HCT116 (cell line): ENCODE measurements around the gene ARL4C. TPM values are rescaled to one million over a fixed set of nuclear protein-coding genes. Genes with fewer than 3 reads are reported as not detected.

Experiments
- ATAC-seq: fragments of 200-7000 bp; cut with Tn5 transposase; 2 replicates; pipeline ENCODE4 v1.9.1; 2020; ENCODE audit warnings: mild to moderate bottlenecking, moderate library complexity
- BruUV-seq: library from RNA; stranded (reverse); fragments of 400-500 nt; replicated peaks from 2 replicates; lab custom pipeline; 2021; lab: Mats Ljungman, UMichigan
- CTCF ChIA-PET: fragments of 300-600 bp; sonication (Branson Sonifier 250); formaldehyde crosslinking; loops from one replicate; lab custom pipeline; 2021; ENCODE audit warnings: antibody characterized with exemption; lab: Charles Lee
- POLR2A ChIA-PET: fragments of 300-600, 350-600 bp; sonication (Branson Sonifier 250); formaldehyde crosslinking; loops from one replicate; lab custom pipeline; 2021; ENCODE audit warnings: antibody characterized with exemption; lab: Charles Lee
- RAD21 ChIA-PET, 2 experiments: fragments of 300-600 bp; sonication (Branson Sonifier 250); formaldehyde crosslinking; loops; one replicate each; lab custom pipeline; 2023; ENCODE audit warnings: low total read pairs in 2 of 2; ENCODE audit not compliant: uncharacterized antibody in 2 of 2, unreplicated experiment in 2 of 2, low non-redundant PET in 1 of 2; lab: Charles Lee
- DNase-seq: peaks from one replicate; pipeline ENCODE4 v3.0.0-alpha.2; 2010; ENCODE audit warnings: low read depth, low spot score
- H2AFZ ChIP-seq: fragments of 200-600 bp; shearing (Covaris generic), sonication (generic); 2 replicates; pipeline ENCODE4 v1.6.1; 2017; ENCODE audit warnings: low read depth, mixed run types, mixed read lengths, antibody characterized with exemption, low read length; ENCODE audit not compliant: poor library complexity, severe bottlenecking
- H3K27ac ChIP-seq: 2 replicates; pipeline ENCODE4 v1.5.1; 2012; ENCODE audit warnings: low read depth, low read length
- H3K27me3 ChIP-seq: fragments of 200-600 bp; sonication (generic); 2 replicates; pipeline ENCODE4 v1.6.1; 2016; ENCODE audit warnings: mixed run types, low read length, mixed read lengths; ENCODE audit not compliant: insufficient read depth
- H3K36me3 ChIP-seq, 2 experiments: fragments of 200-500 bp in 1 of 2; fragments of 200-600 bp in 1 of 2; sonication (Bioruptor generic) in 1 of 2; sonication (generic) in 1 of 2; 2 replicates each; pipeline versions ENCODE4 v1.5.1 to v1.6.1; 2014 to 2016; ENCODE audit warnings: low read length in 2 of 2, inconsistent platforms in 1 of 2, mixed read lengths in 1 of 2, mixed run types in 1 of 2; ENCODE audit not compliant: insufficient read depth in 2 of 2, control insufficient read depth in 1 of 2
- H3K4me1 ChIP-seq, 2 experiments: fragments of 200-600 bp in 1 of 2; sonication (generic) in 1 of 2; 2 replicates each; pipeline versions ENCODE4 v1.5.1 to v1.6.1; 2012 to 2017; ENCODE audit warnings: low read length in 2 of 2, inconsistent platforms in 1 of 2, mild to moderate bottlenecking in 1 of 2, mixed read lengths in 1 of 2, mixed run types in 1 of 2, moderate library complexity in 1 of 2; ENCODE audit not compliant: insufficient read depth in 2 of 2, control insufficient read depth in 1 of 2
- H3K4me2 ChIP-seq: fragments of 200-600 bp; sonication (generic); 2 replicates; pipeline ENCODE4 v1.6.1; 2017; ENCODE audit warnings: mixed run types, low read length, mixed read lengths
- H3K4me3 ChIP-seq, 2 experiments: fragments of 200-600 bp in 1 of 2; sonication (generic) in 1 of 2; replicated peaks in 1 of 2; 2 replicates each; pipeline ENCODE4 v1.5.1; 2011 to 2016; ENCODE audit warnings: low read length in 2 of 2, control low read depth in 1 of 2, low read depth in 1 of 2, mild to moderate bottlenecking in 1 of 2, mixed read lengths in 1 of 2, mixed run types in 1 of 2
- H3K79me2 ChIP-seq: fragments of 200-600 bp; sonication (generic); 2 replicates; pipeline ENCODE4 v1.6.1; 2017; ENCODE audit warnings: mild to moderate bottlenecking, mixed run types, low read length, moderate library complexity, mixed read lengths; ENCODE audit not compliant: insufficient read depth
- H3K9ac ChIP-seq: fragments of 200-600 bp; sonication (generic); 2 replicates; pipeline ENCODE4 v1.6.1; 2016; ENCODE audit warnings: low read length, mixed read lengths
- H3K9me2 ChIP-seq: fragments of 200-600 bp; sonication (generic), shearing (Covaris generic); 2 replicates; pipeline ENCODE4 v1.6.1; 2017; ENCODE audit warnings: mixed run types, mild to moderate bottlenecking, moderate library complexity; ENCODE audit not compliant: insufficient read depth
- H3K9me3 ChIP-seq, 2 experiments: fragments of 200-500 bp in 1 of 2; fragments of 200-600 bp in 1 of 2; sonication (Bioruptor generic) in 1 of 2; sonication (generic) in 1 of 2; 2 replicates each; pipeline ENCODE4 v1.6.1; 2014 to 2017; ENCODE audit warnings: low read length in 2 of 2, mixed read lengths in 2 of 2, inconsistent platforms in 1 of 2, low read depth in 1 of 2, mild to moderate bottlenecking in 1 of 2, mixed run types in 1 of 2, moderate library complexity in 1 of 2; ENCODE audit not compliant: control insufficient read depth in 1 of 2, insufficient read depth in 1 of 2
- H4K20me1 ChIP-seq: fragments of 200-600 bp; sonication (generic), shearing (Covaris generic); 2 replicates; pipeline ENCODE4 v1.6.1; 2017; ENCODE audit warnings: mixed run types, mild to moderate bottlenecking, moderate library complexity; ENCODE audit not compliant: insufficient read depth
- CEBPB ChIP-seq: IDR thresholded peaks from 2 replicates; pipeline ENCODE4 v1.6.1; 2012; ENCODE audit warnings: low read depth
- EGR1 ChIP-seq: IDR thresholded peaks from 2 replicates; pipeline ENCODE4 v1.6.1; 2012; ENCODE audit warnings: low read depth
- ELF1 ChIP-seq: IDR thresholded peaks from 2 replicates; pipeline ENCODE4 v1.6.1; 2012; ENCODE audit warnings: low read depth, borderline replicate concordance
- EZH2 ChIP-seq: fragments of 200-600 bp; sonication (generic); IDR thresholded peaks from 2 replicates; pipeline ENCODE4 v1.6.1; 2017; ENCODE audit warnings: antibody characterized with exemption, mixed run types
- JUND ChIP-seq: IDR thresholded peaks from 2 replicates; pipeline ENCODE4 v1.6.1; 2012
- POLR2A ChIP-seq: IDR thresholded peaks from 2 replicates; pipeline ENCODE4 v1.7.0; 2011; ENCODE audit warnings: borderline replicate concordance; ENCODE audit not compliant: insufficient read depth, insufficient read length; ENCODE audit errors: extremely low read depth
- RAD21 ChIP-seq: IDR thresholded peaks from 2 replicates; pipeline ENCODE4 v1.6.1; 2012; ENCODE audit warnings: low read depth, mild to moderate bottlenecking
- SIN3A ChIP-seq: IDR thresholded peaks from 2 replicates; pipeline ENCODE4 v1.6.1; 2012; ENCODE audit warnings: low read depth
- SRF ChIP-seq: IDR thresholded peaks from 2 replicates; pipeline ENCODE4 v1.6.1; 2012; ENCODE audit warnings: low read depth
- TCF7L2 ChIP-seq: IDR thresholded peaks from 2 replicates; pipeline ENCODE4 v1.7.0; 2011; ENCODE audit warnings: borderline replicate concordance, inconsistent platforms; ENCODE audit not compliant: insufficient read depth, insufficient read length; ENCODE audit errors: extremely low read depth
- YY1 ChIP-seq: IDR thresholded peaks from 2 replicates; pipeline ENCODE4 v1.6.1; 2011; ENCODE audit warnings: low read length, low read depth, moderate library complexity, mild to moderate bottlenecking; ENCODE audit not compliant: insufficient replicate concordance; ENCODE audit errors: extremely low read depth
- ZFX ChIP-seq: fragments of 450-650 bp; IDR thresholded peaks from 2 replicates; pipeline ENCODE4 v1.6.1; 2017
- ZNF274 ChIP-seq: fragments of 200-500 bp; sonication (Bioruptor generic); IDR thresholded peaks from 2 replicates; pipeline ENCODE4 v1.6.1; 2014; ENCODE audit warnings: mild to moderate bottlenecking, low read depth, low read length, inconsistent platforms
- intact Hi-C: fragments of 100-400 bp; cut with micrococcal nuclease; formaldehyde crosslinking; loops from 2 replicates; pipeline ENCODE4 v1.10.0; 2022
- total RNA-seq: library from RNA; stranded (reverse); gene quantifications from one replicate; pipeline ENCODE4 v1.2.1, GENCODE V29; 2021; ENCODE audit not compliant: unreplicated experiment
- TF ChIP-seq, protein P1 (sequence below): IDR thresholded peaks from 2 replicates; pipeline ENCODE4 v1.6.1; 2012
- TF ChIP-seq, protein P2 (sequence below): IDR thresholded peaks from 2 replicates; pipeline ENCODE4 v1.6.1; 2012
- TF ChIP-seq, protein P3 (sequence below): IDR thresholded peaks from 2 replicates; pipeline ENCODE4 v1.6.1; 2011; ENCODE audit warnings: mild to moderate bottlenecking, low read length, moderate library complexity; ENCODE audit not compliant: insufficient replicate concordance; ENCODE audit errors: extremely low read depth
- TF ChIP-seq, protein P4 (sequence below), 3 experiments: fragments of 200-600 bp in 1 of 3; sonication (generic) in 1 of 3; IDR thresholded peaks in 2 of 3; conservative IDR thresholded peaks in 1 of 3; 2 replicates each; pipeline ENCODE4 v1.5.1; 2012 to 2017; ENCODE audit warnings: low read depth in 2 of 3, low read length in 2 of 3, antibody characterized with exemption in 1 of 3, borderline replicate concordance in 1 of 3, control low read depth in 1 of 3, mild to moderate bottlenecking in 1 of 3, mixed read lengths in 1 of 3, mixed run types in 1 of 3, moderate library complexity in 1 of 3; ENCODE audit not compliant: insufficient read depth in 1 of 3

The ARL4C gene
- total RNA-seq, 1 experiment from 2014 or later = 4.1 TPM

DNA sequence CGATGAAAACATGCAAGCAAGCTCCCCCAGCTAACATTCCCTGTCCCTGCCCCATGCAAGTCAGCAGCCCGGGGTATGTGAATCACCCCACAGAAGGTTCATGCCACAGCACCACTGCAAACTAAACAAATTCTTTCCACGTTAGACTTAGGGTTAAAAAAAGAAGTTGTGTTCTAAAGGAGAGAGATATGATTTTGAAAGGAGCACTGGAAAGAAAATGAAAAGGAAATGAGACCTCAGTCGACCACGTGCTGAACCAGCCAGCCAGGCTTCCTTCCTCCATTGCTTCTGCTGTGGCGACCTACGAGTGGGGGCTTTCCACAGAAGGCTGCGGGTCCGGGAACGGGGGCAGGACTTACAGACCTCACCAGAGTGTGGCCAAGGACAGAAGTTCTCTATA, 52.0 kb downstream of the ARL4C start:
- POLR2A ChIA-PET = no interaction called here
- H3K9ac ChIP-seq = no peak overlapping the region
- H3K36me3 ChIP-seq = no peaks in the 10 kb centered on the region
- peaks cover 0 to 4% of the 10 kb centered on the region in 2 experiments; a peak in 1 of 4 replicates for H3K4me1 ChIP-seq
- no peaks in the 10 kb centered on the region for H3K79me2 ChIP-seq
- DNase-seq (no peak), ATAC-seq (no peak)
- CTCF ChIA-PET = no interaction called here
- H3K27me3 ChIP-seq = no peaks in the 10 kb centered on the region
- H2AFZ ChIP-seq = no peak overlapping the region
- no peak overlapping the region for H3K27ac ChIP-seq
- RAD21 ChIA-PET = no interaction called here
- H3K9me2 ChIP-seq = no peaks in the 10 kb centered on the region
- no peaks in the 10 kb centered on the region for H3K9me3 ChIP-seq
- H4K20me1 ChIP-seq = no peaks in the 10 kb centered on the region
- TF ChIP-seq ZFX = no peak
- BruUV-seq = no TSS peak
- H3K4me3 ChIP-seq = no peak overlapping the region
- intact Hi-C loops = no loop called here
- H3K4me2 ChIP-seq = no peak overlapping the region

DNA sequence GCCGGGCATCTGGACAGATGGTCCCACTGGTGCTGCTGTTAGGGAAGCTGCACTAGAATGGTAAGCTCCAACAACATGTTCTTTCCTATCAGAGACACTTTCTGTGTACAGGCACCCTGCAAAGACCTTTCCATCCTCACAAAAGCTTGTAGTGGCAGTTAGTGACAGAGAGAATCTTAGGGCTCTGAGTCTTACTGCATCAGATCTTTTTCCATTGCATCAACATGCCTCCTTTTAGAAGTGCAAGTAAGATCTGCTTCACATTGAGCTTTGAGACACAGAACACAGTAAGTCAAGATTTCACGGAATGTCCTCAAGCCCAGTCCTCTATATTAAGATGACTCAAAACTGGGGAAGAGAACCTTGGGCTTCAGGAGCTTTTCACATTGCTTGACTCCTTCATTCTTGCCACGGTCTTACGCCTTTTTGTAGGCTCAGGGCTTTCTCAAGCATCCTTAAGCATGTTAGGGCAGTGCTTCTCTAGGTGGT, 52.6 kb downstream of the ARL4C start:
- DNase-seq = no peak
- intact Hi-C loops = no loop called here
- CTCF ChIA-PET = no interaction called here
- no peak for TF ChIP-seq SIN3A
- TF ChIP-seq, protein P1, sequence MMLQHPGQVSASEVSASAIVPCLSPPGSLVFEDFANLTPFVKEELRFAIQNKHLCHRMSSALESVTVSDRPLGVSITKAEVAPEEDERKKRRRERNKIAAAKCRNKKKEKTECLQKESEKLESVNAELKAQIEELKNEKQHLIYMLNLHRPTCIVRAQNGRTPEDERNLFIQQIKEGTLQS = no peak
- TF ChIP-seq RAD21 = no peak
- TF ChIP-seq ZFX = no peak
- no peak for TF ChIP-seq POLR2A
- TF ChIP-seq, protein P2, sequence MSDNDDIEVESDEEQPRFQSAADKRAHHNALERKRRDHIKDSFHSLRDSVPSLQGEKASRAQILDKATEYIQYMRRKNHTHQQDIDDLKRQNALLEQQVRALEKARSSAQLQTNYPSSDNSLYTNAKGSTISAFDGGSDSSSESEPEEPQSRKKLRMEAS = no peak
- TF ChIP-seq YY1 = no peak
- no peak for TF ChIP-seq SRF
- TF ChIP-seq EGR1 = no peak
- TF ChIP-seq EZH2 = no peak
- TF ChIP-seq ZNF274 = no peak
- TF ChIP-seq ELF1 = no peak
- TF ChIP-seq TCF7L2 = no peak
- TF ChIP-seq, protein P3, sequence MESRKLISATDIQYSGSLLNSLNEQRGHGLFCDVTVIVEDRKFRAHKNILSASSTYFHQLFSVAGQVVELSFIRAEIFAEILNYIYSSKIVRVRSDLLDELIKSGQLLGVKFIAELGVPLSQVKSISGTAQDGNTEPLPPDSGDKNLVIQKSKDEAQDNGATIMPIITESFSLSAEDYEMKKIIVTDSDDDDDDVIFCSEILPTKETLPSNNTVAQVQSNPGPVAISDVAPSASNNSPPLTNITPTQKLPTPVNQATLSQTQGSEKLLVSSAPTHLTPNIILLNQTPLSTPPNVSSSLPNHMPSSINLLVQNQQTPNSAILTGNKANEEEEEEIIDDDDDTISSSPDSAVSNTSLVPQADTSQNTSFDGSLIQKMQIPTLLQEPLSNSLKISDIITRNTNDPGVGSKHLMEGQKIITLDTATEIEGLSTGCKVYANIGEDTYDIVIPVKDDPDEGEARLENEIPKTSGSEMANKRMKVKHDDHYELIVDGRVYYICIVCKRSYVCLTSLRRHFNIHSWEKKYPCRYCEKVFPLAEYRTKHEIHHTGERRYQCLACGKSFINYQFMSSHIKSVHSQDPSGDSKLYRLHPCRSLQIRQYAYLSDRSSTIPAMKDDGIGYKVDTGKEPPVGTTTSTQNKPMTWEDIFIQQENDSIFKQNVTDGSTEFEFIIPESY = no peak
- no peak for TF ChIP-seq JUND
- TF ChIP-seq, protein P4, sequence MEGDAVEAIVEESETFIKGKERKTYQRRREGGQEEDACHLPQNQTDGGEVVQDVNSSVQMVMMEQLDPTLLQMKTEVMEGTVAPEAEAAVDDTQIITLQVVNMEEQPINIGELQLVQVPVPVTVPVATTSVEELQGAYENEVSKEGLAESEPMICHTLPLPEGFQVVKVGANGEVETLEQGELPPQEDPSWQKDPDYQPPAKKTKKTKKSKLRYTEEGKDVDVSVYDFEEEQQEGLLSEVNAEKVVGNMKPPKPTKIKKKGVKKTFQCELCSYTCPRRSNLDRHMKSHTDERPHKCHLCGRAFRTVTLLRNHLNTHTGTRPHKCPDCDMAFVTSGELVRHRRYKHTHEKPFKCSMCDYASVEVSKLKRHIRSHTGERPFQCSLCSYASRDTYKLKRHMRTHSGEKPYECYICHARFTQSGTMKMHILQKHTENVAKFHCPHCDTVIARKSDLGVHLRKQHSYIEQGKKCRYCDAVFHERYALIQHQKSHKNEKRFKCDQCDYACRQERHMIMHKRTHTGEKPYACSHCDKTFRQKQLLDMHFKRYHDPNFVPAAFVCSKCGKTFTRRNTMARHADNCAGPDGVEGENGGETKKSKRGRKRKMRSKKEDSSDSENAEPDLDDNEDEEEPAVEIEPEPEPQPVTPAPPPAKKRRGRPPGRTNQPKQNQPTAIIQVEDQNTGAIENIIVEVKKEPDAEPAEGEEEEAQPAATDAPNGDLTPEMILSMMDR (IDR thresholded peaks at IDR 0.05 in 2 of 3, conservative IDR thresholded peaks at IDR 0.05 in 1 of 3; ENCODE audit: borderline replicate concordance in 1 of 3, insufficient read depth in 1 of 3, low read depth in 2 of 3, low read length in 2 of 3) = no peak
- TF ChIP-seq CEBPB = no peak

More for the DNA sequence above, 52.6 kb downstream of the ARL4C start:
- Histone ChIP-seq H3K27ac (no peak overlapping the region), H3K9ac (no peak overlapping the region), H3K79me2 (no peaks in the 10 kb centered on the region), H3K27me3 (no peaks in the 10 kb centered on the region), H3K9me3 (no peaks in the 10 kb centered on the region), H3K4me1 (peaks cover 0 to 4% of the 10 kb centered on the region in 2 experiments; a peak in 1 of 4 replicates), H2AFZ (no peak overlapping the region), H3K4me2 (no peak overlapping the region), H3K4me3 (no peak overlapping the region), H3K36me3 (no peaks in the 10 kb centered on the region), H4K20me1 (no peaks in the 10 kb centered on the region), H3K9me2 (no peaks in the 10 kb centered on the region)
- no peak for ATAC-seq
- BruUV-seq = no TSS peak
- POLR2A ChIA-PET = no interaction called here
- RAD21 ChIA-PET = no interaction called here
